Ectodermal cell (in vitro differentiated cells): Measurements from ENCODE around the gene KRT81. TPM values are rescaled to one million over a fixed set of nuclear protein-coding genes. Genes with fewer than 3 reads are reported as not detected.

Experiments
- H3K27ac ChIP-seq: 2 replicates; pipeline ENCODE4 v1.7.0; 2013; ENCODE audit warnings: mild to moderate bottlenecking, low read depth, low read length; ENCODE audit not compliant: insufficient read depth, poor library complexity, severe bottlenecking
- H3K27me3 ChIP-seq: 2 replicates; pipeline ENCODE4 v1.7.0; 2013; ENCODE audit warnings: mild to moderate bottlenecking, low read length; ENCODE audit not compliant: insufficient read depth, control insufficient read depth, poor library complexity, severe bottlenecking
- H3K36me3 ChIP-seq: one replicate; pipeline ENCODE4 v1.7.0; 2013; ENCODE audit warnings: low read length; ENCODE audit not compliant: control insufficient read depth, insufficient read depth
- H3K4me1 ChIP-seq: one replicate; pipeline ENCODE4 v1.7.0; 2013; ENCODE audit warnings: low read length; ENCODE audit not compliant: control insufficient read depth, insufficient read depth
- H3K4me3 ChIP-seq: 2 replicates; pipeline ENCODE4 v1.7.0; 2013; ENCODE audit warnings: low read depth, low read length, control low read depth; ENCODE audit not compliant: insufficient read depth
- H3K9me3 ChIP-seq: 2 replicates; pipeline ENCODE4 v1.7.0; 2013; ENCODE audit warnings: mild to moderate bottlenecking, low read length, moderate library complexity; ENCODE audit not compliant: control insufficient read depth
- WGBS, 2 experiments: methylation state at CpG; one replicate each; pipeline ENCODE4 v1.1.7; 2013; ENCODE audit warnings: missing lambda C conversion rate in 2 of 2; 5-methylcytosine and 5-hydroxymethylcytosine counted together
- polyA plus RNA-seq, 4 experiments: library from polyadenylated mRNA; stranded (reverse); fragments of 50-300 nt; gene quantifications; one replicate each; pipeline ENCODE4 v1.2.3, GENCODE V29; 2013

The KRT81 gene
- not detected for polyA plus RNA-seq (2013, experiment 1 of 4)
- not detected for polyA plus RNA-seq (2013, experiment 2 of 4)
- not detected for polyA plus RNA-seq (2013, experiment 3 of 4)
- polyA plus RNA-seq (2013, experiment 4 of 4) = not detected

DNA sequence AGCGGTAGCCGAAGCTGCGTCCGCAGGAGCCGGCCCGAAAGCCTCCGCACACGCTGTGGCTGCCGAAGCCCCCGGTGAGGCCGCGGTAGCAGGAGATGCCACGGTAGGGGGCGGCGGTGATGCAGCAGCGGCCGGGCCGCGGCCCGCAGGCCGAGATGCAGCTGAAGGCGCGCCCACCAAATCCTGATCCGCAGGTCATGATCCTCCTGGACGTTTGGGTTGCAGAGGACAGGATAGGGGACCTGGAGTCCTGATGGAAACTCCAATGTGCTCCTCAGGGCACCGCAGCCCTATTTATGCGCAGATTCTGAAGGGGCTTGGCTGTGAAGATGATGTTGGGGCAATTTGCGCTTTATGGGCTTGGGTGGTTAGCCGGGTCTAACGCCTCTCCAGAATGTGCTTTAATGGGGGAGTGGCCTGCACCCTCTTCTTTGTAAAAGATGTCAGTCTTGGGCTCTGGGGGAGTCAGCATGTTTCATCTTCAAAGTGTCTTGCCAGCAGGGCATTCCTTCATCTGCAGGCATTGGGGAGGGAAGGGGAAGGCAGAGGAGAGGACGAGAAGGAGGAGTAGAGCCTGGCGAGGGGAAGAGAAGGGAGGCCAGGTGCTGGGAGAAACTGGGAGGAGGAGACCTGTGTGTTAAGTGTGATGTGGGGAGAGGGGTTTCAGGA lies at the start of gene KRT81:
KRT81 (minus strand) TSS at position 268 of the 669 bp plus-strand sequence; CDS start at position 199, 69 bp downstream.
- no peak within 1 kb of the TSS for H3K4me3 ChIP-seq
- no peak within 1 kb of the TSS for H3K27ac ChIP-seq
- H3K4me1 ChIP-seq = no peaks in the 10 kb centered on the region
- no peaks in the 10 kb centered on the region for H3K9me3 ChIP-seq
- 82 to 85% methylated on average over 24 to 25 of the region's 32 CpGs for WGBS, 2 experiments
- no peaks in the 10 kb centered on the region for H3K27me3 ChIP-seq
- H3K36me3 ChIP-seq = no peaks in the 10 kb centered on the region

DNA sequence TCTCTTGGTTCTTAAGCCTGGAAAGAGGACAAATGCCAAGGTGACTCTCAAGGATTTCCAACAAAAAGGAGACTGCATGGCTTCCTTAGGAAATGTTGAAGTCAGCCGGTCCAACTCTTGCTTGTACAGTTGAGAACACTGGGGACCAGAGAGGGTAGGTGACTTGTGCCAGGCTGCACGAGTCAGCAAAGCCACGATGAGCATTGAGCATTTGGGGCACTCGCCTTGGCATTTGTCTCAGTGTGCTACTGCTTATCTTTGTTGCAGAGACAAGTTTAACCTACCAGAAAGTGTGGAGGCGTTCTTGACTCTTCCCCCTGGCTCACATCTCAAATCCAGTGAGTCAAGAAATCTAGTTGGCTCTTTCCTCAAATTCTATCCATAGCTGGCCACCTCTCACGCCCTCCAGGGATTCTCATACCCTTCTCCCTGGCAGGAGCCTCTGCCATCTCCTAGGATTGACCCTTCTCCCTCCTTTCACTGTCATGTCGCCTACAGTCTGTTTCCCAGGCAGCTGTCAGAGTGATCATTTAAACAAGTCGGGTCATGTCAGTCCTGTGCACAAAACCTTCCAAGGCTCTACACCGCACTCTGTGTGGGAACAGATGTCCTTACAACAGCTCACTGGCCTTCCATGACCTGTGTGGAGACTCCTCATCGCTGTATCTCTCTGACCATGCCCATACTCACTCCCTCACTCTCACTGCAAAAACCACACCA lies 47.1 kb upstream of the KRT81 start:
- H3K9me3 ChIP-seq = no peaks in the 10 kb centered on the region
- H3K36me3 ChIP-seq = no peaks in the 10 kb centered on the region
- H3K4me3 ChIP-seq = no peak overlapping the region
- WGBS, 2 experiments = 91 to 92% methylated on average over 10 of the region's 10 CpGs
- no peaks in the 10 kb centered on the region for H3K4me1 ChIP-seq
- H3K27ac ChIP-seq = no peak overlapping the region
- H3K27me3 ChIP-seq = no peaks in the 10 kb centered on the region

DNA sequence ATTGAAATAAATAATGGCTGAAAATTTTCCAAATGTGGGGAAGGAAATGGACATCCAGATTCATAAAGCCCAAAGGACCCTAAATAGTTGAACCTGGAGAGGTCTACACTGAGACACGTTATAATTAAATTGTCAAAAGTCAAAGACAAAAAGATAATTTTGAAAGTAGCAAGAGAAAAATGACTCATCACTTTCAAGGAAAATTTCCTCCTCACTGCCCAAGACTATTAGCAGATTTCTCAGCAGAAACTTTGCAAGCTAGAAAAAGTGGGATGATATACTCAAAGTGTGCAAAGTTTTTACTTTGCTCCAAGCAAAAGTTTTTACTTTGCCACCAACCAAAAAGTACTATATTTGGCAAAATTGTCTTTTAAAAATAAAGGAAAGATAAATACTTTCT lies 45.7 kb upstream of the KRT81 start:
- no peak overlapping the region for H3K27ac ChIP-seq
- whole genome bisulfite sequencing, 2 experiments = 85 to 100% methylated on average over 1 of the region's 1 CpG
- H3K4me1 ChIP-seq = no peaks in the 10 kb centered on the region
- no peaks in the 10 kb centered on the region for H3K36me3 ChIP-seq
- no peaks in the 10 kb centered on the region for H3K27me3 ChIP-seq
- H3K4me3 ChIP-seq = no peak overlapping the region
- H3K9me3 ChIP-seq = no peaks in the 10 kb centered on the region

DNA sequence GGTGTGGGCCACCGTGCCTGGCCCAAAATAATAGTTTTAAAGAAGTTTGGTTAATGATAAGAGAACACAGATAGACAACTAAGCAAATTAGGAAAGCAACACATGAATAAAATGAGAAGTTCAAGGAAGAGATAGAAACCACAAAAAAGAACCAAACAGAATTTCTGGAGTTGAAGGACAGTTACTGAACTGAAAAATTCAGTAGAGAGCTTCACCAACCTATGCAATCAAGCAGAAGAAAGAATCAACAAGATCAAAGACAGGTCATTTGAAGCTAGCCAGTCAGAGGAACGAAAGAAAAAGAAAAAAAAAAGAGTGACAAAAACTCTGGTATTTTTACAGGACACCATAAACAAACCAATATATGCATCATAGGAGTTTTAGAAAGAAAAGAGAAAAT lies 45.3 kb upstream of the KRT81 start:
- Histone ChIP-seq H3K36me3 (no peaks in the 10 kb centered on the region), H3K4me3 (no peak overlapping the region), H3K27ac (no peak overlapping the region), H3K27me3 (no peaks in the 10 kb centered on the region), H3K9me3 (no peaks in the 10 kb centered on the region), H3K4me1 (no peaks in the 10 kb centered on the region)
- WGBS, 2 experiments = 93 to 94% methylated on average over 2 of the region's 2 CpGs

DNA sequence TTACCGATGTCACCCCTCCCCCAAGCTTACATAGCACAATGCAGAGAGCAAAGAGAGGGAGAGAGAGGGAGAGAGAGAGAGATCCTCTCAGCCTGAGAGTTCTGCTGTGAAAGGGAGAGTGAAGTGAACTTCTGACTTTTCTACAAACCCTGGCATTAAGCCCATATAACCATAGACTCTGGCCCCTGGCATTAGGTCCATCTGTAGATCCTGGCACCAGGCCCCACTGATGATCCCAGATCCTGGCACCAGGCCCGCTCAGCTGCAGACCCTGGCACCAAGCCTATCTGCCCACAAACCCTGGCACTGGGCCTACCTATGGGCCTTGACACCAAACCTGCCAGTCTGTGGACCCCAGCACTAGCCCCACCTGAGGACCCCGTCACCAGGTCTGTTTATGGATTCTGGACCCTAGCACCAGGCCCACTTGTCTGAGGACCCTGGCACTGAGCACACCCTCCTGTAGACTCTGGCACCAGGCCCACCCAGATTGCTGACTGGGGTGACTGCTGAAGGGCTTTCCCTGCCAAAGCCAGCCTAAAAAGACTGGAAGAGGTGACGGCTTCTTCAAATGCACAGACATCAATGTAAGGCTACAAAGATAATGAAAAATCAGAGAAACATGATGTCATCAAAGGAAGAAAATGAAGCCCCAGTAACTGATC lies 44.4 kb upstream of the KRT81 start:
- Histone ChIP-seq H3K36me3 (no peaks in the 10 kb centered on the region), H3K9me3 (no peaks in the 10 kb centered on the region), H3K4me1 (no peaks in the 10 kb centered on the region), H3K27ac (no peak overlapping the region), H3K27me3 (no peaks in the 10 kb centered on the region), H3K4me3 (no peak overlapping the region)
- 83 to 98% methylated on average over 3 to 4 of the region's 4 CpGs for WGBS, 2 experiments

DNA sequence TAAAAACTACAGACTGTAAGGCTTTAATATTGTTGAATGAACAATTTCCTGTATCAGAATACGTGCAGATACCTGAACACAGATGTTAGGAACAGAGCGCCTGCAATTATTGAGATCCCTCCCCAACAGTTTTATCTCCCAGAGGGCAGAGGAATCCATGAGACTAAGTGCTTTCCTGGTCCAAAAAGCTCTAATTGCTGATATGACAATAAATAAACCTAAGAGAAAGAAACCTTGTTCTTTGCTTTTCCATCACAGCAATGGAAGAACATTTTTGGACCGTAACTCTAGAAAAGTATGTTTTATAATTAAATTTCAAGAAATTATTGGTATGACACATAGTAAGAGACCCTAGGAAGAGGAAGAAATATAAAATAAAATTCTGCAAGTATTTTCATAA lies 42.9 kb upstream of the KRT81 start:
- Histone ChIP-seq H3K4me1 (no peaks in the 10 kb centered on the region), H3K36me3 (no peaks in the 10 kb centered on the region), H3K27ac (no peak overlapping the region), H3K9me3 (no peaks in the 10 kb centered on the region), H3K4me3 (no peak overlapping the region), H3K27me3 (no peaks in the 10 kb centered on the region)
- WGBS, 2 experiments = 96 to 97% methylated on average over 2 to 3 of the region's 3 CpGs

DNA sequence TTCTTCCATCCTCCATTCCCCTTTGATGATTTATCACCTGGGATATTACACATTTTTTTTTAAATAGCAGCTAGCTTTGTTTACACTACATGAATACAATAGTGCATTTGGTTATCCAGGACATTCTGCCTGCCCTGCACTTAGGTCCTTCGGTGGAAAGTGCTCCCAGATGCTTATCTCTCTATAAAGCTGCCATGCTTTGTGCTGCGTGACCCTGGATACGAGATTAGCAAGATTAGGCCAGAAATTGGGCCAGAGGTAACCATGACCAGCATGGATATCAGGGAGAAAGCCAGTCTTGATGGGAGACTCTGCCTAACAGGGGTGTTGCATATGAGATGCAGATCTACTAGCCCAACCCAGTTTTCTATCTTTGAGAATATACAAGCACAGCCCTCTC lies 42.0 kb upstream of the KRT81 start:
- Histone ChIP-seq H3K27me3 (no peaks in the 10 kb centered on the region), H3K36me3 (no peaks in the 10 kb centered on the region), H3K27ac (no peak overlapping the region), H3K9me3 (no peaks in the 10 kb centered on the region), H3K4me3 (no peak overlapping the region), H3K4me1 (no peaks in the 10 kb centered on the region)
- 85 to 86% methylated on average over 3 of the region's 3 CpGs for WGBS, 2 experiments

DNA sequence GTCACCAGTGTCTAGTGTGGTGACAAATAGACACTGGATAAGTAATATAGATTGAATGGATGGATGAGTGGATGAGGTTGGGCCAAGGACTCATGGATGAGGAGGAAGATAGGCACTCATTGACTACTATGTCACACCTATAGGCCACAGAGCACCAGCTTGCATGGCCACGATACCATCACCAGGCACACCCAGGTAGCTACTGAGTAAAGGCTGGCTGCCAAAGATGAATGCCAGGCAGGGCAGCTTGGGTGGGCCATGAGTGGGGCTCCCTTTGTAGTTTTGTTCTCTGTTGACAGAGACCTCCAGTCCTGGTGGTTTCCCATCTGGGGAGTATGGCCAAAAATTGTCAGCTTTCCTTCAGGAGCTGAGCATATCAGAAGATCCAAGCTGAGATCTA lies 41.0 kb upstream of the KRT81 start:
- WGBS, 2 experiments = 91 to 100% methylated on average over 1 of the region's 1 CpG
- Histone ChIP-seq H3K36me3 (no peaks in the 10 kb centered on the region), H3K4me3 (no peak overlapping the region), H3K27ac (no peak overlapping the region), H3K4me1 (no peaks in the 10 kb centered on the region), H3K27me3 (no peaks in the 10 kb centered on the region), H3K9me3 (no peaks in the 10 kb centered on the region)

DNA sequence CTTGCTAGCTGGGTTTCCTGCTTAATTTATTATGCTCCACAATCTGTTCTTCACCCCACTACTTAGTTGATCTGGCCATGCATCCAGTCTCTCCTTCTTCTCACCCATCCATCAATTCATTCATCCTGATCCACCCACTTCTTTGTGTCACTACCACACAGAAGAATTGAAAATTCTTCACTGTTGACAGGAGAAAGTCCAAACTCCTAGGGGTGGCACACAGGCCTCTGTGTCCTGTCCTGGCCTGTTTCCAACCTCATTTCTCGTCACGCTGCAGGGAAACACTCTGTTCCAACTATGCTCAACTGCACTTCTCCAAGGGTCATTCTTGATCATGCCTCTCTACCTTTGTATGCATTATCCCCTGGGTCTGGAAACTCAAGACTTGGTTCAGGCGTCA lies 40.5 kb upstream of the KRT81 start:
- Histone ChIP-seq H3K27me3 (no peaks in the 10 kb centered on the region), H3K36me3 (no peaks in the 10 kb centered on the region), H3K4me3 (no peak overlapping the region), H3K27ac (no peak overlapping the region), H3K4me1 (no peaks in the 10 kb centered on the region), H3K9me3 (no peaks in the 10 kb centered on the region)
- 91 to 96% methylated on average over 3 of the region's 3 CpGs for WGBS, 2 experiments

DNA sequence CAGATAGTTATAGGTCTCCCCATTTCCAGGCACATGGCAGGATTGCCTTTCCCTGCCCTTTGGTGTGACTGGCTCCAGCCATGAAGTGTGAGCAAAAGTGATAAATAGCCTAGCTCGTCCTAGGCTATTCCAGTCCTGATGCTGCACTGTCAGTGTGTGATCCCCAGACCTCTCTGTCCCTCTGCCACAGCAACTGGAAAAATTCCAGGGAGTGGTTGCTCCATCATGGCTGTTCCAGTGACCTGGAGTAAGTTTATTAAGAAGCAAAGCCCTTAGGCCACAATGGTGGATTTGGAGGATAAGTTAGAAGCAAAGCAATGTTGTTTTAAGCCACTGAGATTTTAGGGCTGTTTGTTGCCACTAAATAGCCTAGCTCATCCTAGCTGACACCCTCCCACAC lies 39.7 kb upstream of the KRT81 start:
- Histone ChIP-seq H3K9me3 (no peaks in the 10 kb centered on the region), H3K27me3 (no peaks in the 10 kb centered on the region), H3K27ac (no peak overlapping the region), H3K4me3 (no peak overlapping the region), H3K4me1 (no peaks in the 10 kb centered on the region), H3K36me3 (no peaks in the 10 kb centered on the region)
- WGBS, 2 experiments = 93 to 96% methylated on average over 1 of the region's 1 CpG
